Measurements from ENCODE around the gene KLF16.

GRCh38 chr19:1817553-1818179 is 45.7 kb downstream of the KLF16 start:
- TF ChIP-seq CTCF (IDR thresholded peaks at IDR 0.05; ENCODE audit: poor library complexity) (no peak), EZH2 (IDR thresholded peaks at IDR 0.05; ENCODE audit: borderline replicate concordance) (no peak), EZH2phosphoT487 (IDR thresholded peaks at IDR 0.05; ENCODE audit: low read depth, severe bottlenecking, unreplicated experiment) (no peak)

Data from hepatocyte (in vitro differentiated cells).